GM10248 (cell line): Measurements from ENCODE around the gene CCDC39.
"Not testable (repeated sequence)": the region's sequence is repeated elsewhere in the genome, so short reads cannot be mapped to it uniquely, and the experiment has no call there.

ENCODE experiments used
- CTCF ChIA-PET: fragments of 300-600 bp; sonication (Branson Sonifier 250); formaldehyde crosslinking; extraction: SDS; loops from one replicate; lab custom pipeline; 2021; ENCODE audit warnings: antibody characterized with exemption; lab: Yijun Ruan, JAX
- POLR2A ChIA-PET: fragments of 350-650 bp; sonication (Branson Sonifier 250); formaldehyde crosslinking; extraction: SDS; loops from one replicate; lab custom pipeline; 2020; ENCODE audit warnings: antibody characterized with exemption; lab: Yijun Ruan, JAX
- DNase-seq: peaks from one replicate; pipeline ENCODE4 v3.0.0; 2012; ENCODE audit errors: extremely low spot score
- TF ChIP-seq, protein P1 (sequence below): IDR thresholded peaks from 2 replicates; pipeline ENCODE4 v1.5.1; 2012; ENCODE audit warnings: mild to moderate bottlenecking, low read depth; ENCODE audit errors: extremely low read depth, missing control alignments, control extremely low read depth

CCDC39 gene

DNA sequence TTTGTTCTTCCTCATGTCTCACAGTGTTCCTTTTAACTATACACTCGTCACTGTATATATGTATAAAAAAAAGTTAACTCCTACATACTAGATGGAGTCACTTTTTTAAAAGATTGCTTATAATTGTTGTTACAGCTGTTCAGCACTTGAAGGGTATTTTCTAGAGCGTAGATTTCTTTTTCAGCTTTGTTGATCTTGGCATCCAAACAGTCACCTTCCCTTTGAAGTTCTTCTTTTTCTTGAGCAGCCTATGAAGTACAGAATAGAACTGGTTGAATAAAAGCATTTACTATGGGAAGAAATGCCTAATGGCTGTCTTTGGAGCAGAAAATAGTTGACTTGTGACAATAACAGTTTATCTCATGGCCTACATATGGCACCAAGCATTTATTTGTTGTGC is 59.6 kb downstream of the CCDC39 start:
- TF ChIP-seq, protein P1, sequence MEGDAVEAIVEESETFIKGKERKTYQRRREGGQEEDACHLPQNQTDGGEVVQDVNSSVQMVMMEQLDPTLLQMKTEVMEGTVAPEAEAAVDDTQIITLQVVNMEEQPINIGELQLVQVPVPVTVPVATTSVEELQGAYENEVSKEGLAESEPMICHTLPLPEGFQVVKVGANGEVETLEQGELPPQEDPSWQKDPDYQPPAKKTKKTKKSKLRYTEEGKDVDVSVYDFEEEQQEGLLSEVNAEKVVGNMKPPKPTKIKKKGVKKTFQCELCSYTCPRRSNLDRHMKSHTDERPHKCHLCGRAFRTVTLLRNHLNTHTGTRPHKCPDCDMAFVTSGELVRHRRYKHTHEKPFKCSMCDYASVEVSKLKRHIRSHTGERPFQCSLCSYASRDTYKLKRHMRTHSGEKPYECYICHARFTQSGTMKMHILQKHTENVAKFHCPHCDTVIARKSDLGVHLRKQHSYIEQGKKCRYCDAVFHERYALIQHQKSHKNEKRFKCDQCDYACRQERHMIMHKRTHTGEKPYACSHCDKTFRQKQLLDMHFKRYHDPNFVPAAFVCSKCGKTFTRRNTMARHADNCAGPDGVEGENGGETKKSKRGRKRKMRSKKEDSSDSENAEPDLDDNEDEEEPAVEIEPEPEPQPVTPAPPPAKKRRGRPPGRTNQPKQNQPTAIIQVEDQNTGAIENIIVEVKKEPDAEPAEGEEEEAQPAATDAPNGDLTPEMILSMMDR = no peak
- CTCF ChIA-PET = interaction anchor here (1.0 kb wide), 1 partner anchor 8 kb away, joined by 3 read pairs; no protein-coding TSS in a partner anchor
- DNase-seq = no peak
- POLR2A ChIA-PET = no interaction called here

DNA sequence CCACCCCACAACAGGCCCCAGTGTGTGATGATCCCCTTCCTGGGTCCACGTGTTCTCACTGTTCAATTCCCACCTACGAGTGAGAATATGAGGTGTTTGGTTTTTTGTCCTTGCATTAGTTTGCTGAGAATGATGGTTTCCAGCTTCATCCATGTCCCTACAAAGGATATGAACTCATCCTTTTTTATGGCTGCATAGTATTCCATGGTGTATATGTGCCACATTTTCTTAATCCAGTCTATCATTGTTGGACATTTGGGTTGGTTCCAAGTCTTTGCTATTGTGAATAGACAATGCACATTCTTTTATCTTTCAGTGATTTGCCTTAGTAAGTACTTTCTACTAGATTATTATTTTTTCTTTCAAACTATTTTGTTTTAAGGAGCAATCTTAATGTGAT is 60.7 kb downstream of the CCDC39 start:
- DNase-seq, POLR2A ChIA-PET: not testable (repeated sequence)
- CTCF ChIA-PET = interaction anchor here (1.0 to 1.6 kb wide), 3 partner anchors 11 to 697 kb away, joined by 3 to 8 read pairs (median 4); no protein-coding TSS in a partner anchor

DNA sequence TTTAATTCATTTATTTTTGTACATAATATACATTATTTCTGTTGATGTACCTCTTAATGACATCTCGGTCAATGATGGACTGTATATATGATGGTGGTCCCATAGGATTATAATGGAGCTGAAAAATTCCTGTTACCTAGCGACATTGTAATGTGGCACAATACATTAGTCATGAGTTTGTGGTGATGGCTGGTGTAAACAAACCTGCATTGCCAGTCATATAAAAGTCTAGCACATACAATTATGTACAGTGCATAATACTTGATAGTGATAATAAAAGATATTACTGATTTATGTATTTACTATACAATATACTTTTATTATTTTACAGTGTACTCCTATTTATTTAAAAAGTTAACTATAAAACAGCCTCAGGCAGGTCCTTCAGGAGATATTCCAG is 62.2 kb downstream of the CCDC39 start:
- CTCF ChIA-PET = interaction anchor here (0.9 to 1.6 kb wide), 4 partner anchors 9 to 22 kb away, joined by 3 to 8 read pairs (median 4); partner anchors contain the start of gene TTC14
- no peak for DNase-seq
- POLR2A ChIA-PET = interaction anchor here (0.9 kb wide), 1 partner anchor 15 kb away, joined by 5 read pairs; the partner anchor contains the start of gene TTC14
- TF ChIP-seq, protein P1 = peak; percentile 4

DNA sequence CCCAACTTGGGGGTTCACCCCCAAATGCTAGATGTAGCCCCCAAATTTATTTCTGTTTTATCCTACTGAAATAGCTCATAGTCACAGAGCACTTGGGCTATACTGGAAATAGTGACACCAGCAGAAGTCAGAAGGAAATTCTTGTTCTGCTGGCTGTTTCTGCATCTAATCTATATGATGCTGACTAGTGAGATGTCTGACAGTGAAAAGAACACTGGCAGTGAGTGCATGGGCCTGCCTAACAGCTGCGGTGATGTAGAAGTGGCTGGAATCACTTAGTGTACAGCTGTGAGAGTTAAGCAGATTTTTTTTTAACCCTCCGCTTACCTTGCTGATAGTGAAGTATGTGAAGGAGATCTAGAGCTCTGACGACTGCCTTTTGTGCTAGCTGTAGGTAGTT is 63.3 kb downstream of the CCDC39 start:
- CTCF ChIA-PET = interaction anchor here (1.1 to 1.4 kb wide), 3 partner anchors 10 to 14 kb away, joined by 3 to 5 read pairs (median 5); partner anchors contain the start of gene TTC14
- no peak for DNase-seq
- POLR2A ChIA-PET = no interaction called here
- TF ChIP-seq, protein P1 = no peak

DNA sequence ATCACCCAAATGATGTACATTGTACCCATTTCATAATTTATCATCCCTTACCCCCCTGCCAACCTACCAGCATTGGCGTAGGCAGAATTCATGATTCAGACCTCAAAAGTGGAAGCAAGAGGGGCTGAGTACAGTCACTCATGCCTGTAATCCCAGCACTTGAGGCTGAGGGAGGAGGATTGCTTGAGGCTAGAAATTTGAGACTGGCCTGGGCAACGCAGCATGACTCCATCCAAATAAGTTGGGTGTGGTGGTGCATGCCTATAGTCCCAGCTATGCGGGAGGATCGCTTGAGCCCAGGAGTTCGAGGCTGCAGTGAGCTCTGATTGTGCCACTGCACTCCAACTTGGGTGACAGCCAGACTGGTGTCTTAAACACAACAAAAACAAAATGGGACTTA is 66.9 kb downstream of the CCDC39 start:
- CTCF ChIA-PET = interaction anchor here (0.9 to 2.2 kb wide), 3 partner anchors 7 to 45 kb away, joined by 3 to 9 read pairs (median 3); partner anchors contain the start of gene TTC14

DNA sequence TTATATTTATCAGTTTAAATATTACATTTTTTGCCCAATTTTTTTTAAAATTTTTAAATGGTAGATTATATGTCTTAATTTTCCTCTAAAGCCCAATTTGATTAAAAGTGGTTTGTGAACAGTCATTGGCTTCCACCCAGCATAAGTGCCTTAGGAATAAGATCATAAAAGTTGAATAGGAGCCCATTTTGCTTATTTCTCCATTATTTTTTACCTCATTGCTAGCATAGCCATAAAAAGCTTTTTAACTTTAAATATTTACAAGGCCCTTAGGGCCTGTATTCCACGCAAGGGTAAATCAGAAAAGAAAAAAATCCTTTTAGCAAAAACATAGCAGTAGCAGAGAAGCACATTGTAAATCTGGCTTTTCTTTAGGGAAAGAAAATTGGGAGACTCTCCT is 68.3 kb downstream of the CCDC39 start:
- POLR2A ChIA-PET = no interaction called here

More for the DNA sequence above, 66.9 kb downstream of the CCDC39 start:
- POLR2A ChIA-PET = interaction anchor here (0.8 kb wide), 1 partner anchor 10 kb away, joined by 3 read pairs; the partner anchor contains the start of gene TTC14
- DNase-seq = no peak
- TF ChIP-seq, protein P1 = no peak

More for the DNA sequence above, 68.3 kb downstream of the CCDC39 start:
- CTCF ChIA-PET = no interaction called here
- TF ChIP-seq, protein P1 = no peak
- no peak for DNase-seq
